Ectodermal cell (in vitro differentiated cells): Measurements from ENCODE around the gene CLCN4.

Source experiments
- H3K27ac ChIP-seq: 2 replicates; pipeline ENCODE4 v1.7.0; 2013; ENCODE audit warnings: mild to moderate bottlenecking, low read depth, low read length; ENCODE audit not compliant: insufficient read depth, poor library complexity, severe bottlenecking
- H3K27me3 ChIP-seq: 2 replicates; pipeline ENCODE4 v1.7.0; 2013; ENCODE audit warnings: mild to moderate bottlenecking, low read length; ENCODE audit not compliant: insufficient read depth, control insufficient read depth, poor library complexity, severe bottlenecking
- H3K36me3 ChIP-seq: one replicate; pipeline ENCODE4 v1.7.0; 2013; ENCODE audit warnings: low read length; ENCODE audit not compliant: control insufficient read depth, insufficient read depth
- H3K4me1 ChIP-seq: one replicate; pipeline ENCODE4 v1.7.0; 2013; ENCODE audit warnings: low read length; ENCODE audit not compliant: control insufficient read depth, insufficient read depth
- H3K4me3 ChIP-seq: 2 replicates; pipeline ENCODE4 v1.7.0; 2013; ENCODE audit warnings: low read depth, low read length, control low read depth; ENCODE audit not compliant: insufficient read depth
- H3K9me3 ChIP-seq: 2 replicates; pipeline ENCODE4 v1.7.0; 2013; ENCODE audit warnings: mild to moderate bottlenecking, low read length, moderate library complexity; ENCODE audit not compliant: control insufficient read depth
- WGBS, 2 experiments: methylation state at CpG; one replicate each; pipeline ENCODE4 v1.1.7; 2013; ENCODE audit warnings: missing lambda C conversion rate in 2 of 2; 5-methylcytosine and 5-hydroxymethylcytosine counted together

Gene CLCN4

GRCh38 chrX:10245886-10246285 is 89.1 kb downstream of the CLCN4 start:
- Histone ChIP-seq H3K4me3 (no peak overlapping the region), H3K4me1 (peaks cover 3% of the 10 kb centered on the region), H3K27me3 (no peaks in the 10 kb centered on the region), H3K36me3 (no peaks in the 10 kb centered on the region), H3K27ac (no peak overlapping the region), H3K9me3 (no peaks in the 10 kb centered on the region)
- WGBS, 2 experiments, result 94 to 99% methylated on average over 4 of the region's 4 CpGs

DNA sequence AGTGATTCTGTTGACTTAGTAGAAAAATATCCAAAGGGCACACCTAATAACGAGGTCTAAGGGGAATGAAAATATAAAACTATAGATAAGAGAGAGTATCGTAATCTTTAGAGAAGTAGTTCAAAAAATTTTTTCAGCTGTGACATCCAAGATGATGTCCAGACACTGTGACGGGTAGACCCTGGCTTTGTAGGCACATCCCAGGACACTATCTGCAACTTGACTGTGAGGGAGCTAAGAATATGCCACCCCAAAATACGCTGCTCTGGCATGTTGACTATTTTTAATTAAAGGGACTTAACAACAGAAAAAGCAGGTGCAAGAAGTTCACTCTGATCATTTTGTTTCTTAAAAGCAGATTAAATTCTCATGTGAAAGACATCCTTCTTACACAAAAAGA is 89.5 kb downstream of the CLCN4 start:
- Histone ChIP-seq H3K27ac (no peak overlapping the region), H3K36me3 (no peaks in the 10 kb centered on the region), H3K4me1 (peaks cover 3% of the 10 kb centered on the region), H3K9me3 (no peaks in the 10 kb centered on the region), H3K4me3 (no peak overlapping the region), H3K27me3 (no peaks in the 10 kb centered on the region)
- 96 to 99% methylated on average over 4 of the region's 4 CpGs for WGBS, 2 experiments

DNA sequence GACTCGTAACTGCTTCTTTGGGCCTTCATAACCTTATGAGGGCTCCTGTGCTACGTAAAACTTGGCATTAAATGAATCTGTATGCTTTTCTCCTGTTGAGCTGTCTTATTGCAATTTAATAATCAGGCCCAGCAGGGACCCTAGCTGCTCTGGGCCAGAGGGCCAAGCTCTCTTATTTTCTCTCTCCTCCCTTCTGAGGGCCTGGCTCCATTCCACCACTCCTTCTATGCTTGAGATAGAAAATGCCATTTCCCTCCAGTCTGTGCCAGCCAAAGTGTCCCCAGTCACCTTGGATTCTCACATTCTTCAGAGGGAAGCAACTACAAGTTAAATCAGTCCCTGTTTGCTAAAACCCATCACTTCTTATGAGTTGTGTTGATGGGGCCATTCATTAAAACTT is 90.1 kb downstream of the CLCN4 start:
- Histone ChIP-seq H3K27me3 (no peaks in the 10 kb centered on the region), H3K4me3 (no peak overlapping the region), H3K4me1 (peaks cover 3% of the 10 kb centered on the region), H3K36me3 (no peaks in the 10 kb centered on the region), H3K27ac (no peak overlapping the region), H3K9me3 (no peaks in the 10 kb centered on the region)
- WGBS, 2 experiments, result 87 to 95% methylated on average over 2 of the region's 2 CpGs

- Histone ChIP-seq H3K36me3 (no peaks in the 10 kb centered on the region), H3K4me3 (no peak overlapping the region), H3K9me3 (no peaks in the 10 kb centered on the region), H3K4me1 (no peaks in the 10 kb centered on the region), H3K27me3 (no peaks in the 10 kb centered on the region), H3K27ac (no peak overlapping the region)
- 83 to 94% methylated on average over 2 to 3 of the region's 3 CpGs for WGBS, 2 experiments
Observed at GRCh38 chrX:10254739-10255138, 98.0 kb downstream of the CLCN4 start.

- WGBS, 2 experiments, result 83 to 100% methylated on average over 1 of the region's 1 CpG
- no peaks in the 10 kb centered on the region for H3K9me3 ChIP-seq
- no peaks in the 10 kb centered on the region for H3K27me3 ChIP-seq
- H3K4me3 ChIP-seq, result no peak overlapping the region
- H3K27ac ChIP-seq, result no peak overlapping the region
- no peaks in the 10 kb centered on the region for H3K36me3 ChIP-seq
- H3K4me1 ChIP-seq, result no peaks in the 10 kb centered on the region
Observed at GRCh38 chrX:10259716-10260115, 102.9 kb downstream of the CLCN4 start.

DNA sequence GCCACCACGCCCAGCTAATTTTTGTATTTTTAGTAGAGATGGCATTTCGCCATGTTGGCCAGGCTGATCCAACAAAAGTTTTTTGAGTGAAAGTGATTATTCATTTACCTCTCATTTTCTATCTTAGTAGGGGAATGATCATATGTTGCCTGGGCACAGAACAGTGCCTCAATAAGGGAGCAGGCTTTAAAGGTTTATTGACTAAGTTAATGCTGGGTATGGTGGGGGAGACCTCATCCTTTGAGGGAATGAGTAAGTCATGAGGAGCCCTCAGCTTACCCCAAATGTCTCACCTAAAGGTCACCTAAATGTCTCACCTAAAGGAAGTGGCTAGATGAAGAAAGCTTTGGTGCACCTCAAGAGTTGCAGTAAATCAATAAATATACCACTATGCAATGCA is 109.0 kb downstream of the CLCN4 start:
- 71% methylated on average over 1 of the region's 2 CpGs; no CpG with 5 or more reads in 1 of the 2 experiments for WGBS, 2 experiments
- Histone ChIP-seq H3K9me3 (no peaks in the 10 kb centered on the region), H3K4me3 (no peak overlapping the region), H3K36me3 (no peaks in the 10 kb centered on the region), H3K27ac (no peak overlapping the region), H3K27me3 (no peaks in the 10 kb centered on the region), H3K4me1 (no peaks in the 10 kb centered on the region)

- WGBS, 2 experiments, result 97 to 100% methylated on average over 2 of the region's 2 CpGs
- H3K27ac ChIP-seq, result no peak overlapping the region
- no peaks in the 10 kb centered on the region for H3K9me3 ChIP-seq
- H3K27me3 ChIP-seq, result no peaks in the 10 kb centered on the region
- no peaks in the 10 kb centered on the region for H3K4me1 ChIP-seq
- no peak overlapping the region for H3K4me3 ChIP-seq
- no peaks in the 10 kb centered on the region for H3K36me3 ChIP-seq
Observed at GRCh38 chrX:10278716-10279115, 121.9 kb downstream of the CLCN4 start.

GRCh38 chrX:10280071-10280470 is 123.3 kb downstream of the CLCN4 start:
- no peaks in the 10 kb centered on the region for H3K9me3 ChIP-seq
- no peaks in the 10 kb centered on the region for H3K27me3 ChIP-seq
- H3K4me3 ChIP-seq, result no peak overlapping the region
- H3K27ac ChIP-seq, result no peak overlapping the region
- H3K4me1 ChIP-seq, result no peaks in the 10 kb centered on the region
- H3K36me3 ChIP-seq, result no peaks in the 10 kb centered on the region
- WGBS, 2 experiments, result 94 to 100% methylated on average over 2 of the region's 2 CpGs

DNA sequence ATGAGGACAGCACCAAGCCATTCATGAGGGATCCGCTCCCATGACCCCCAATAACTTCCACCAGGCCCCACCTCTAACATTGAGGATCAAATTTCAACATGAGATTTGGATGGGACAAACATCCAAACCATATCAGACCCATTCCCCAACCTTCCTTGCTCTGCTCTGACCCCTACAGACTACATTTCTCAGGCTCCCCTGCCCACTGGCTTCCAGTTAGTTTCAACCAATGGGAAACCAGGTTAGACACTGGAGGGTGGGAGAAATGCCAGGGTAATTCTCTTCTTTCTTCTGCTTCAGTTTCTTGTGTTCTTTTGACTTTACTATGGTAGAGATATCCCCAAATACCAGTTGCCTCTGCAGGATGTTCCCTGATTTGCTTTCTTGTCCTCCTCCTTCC is 125.7 kb downstream of the CLCN4 start:
- no peaks in the 10 kb centered on the region for H3K36me3 ChIP-seq
- no peak overlapping the region for H3K4me3 ChIP-seq
- H3K4me1 ChIP-seq, result no peaks in the 10 kb centered on the region
- no peaks in the 10 kb centered on the region for H3K9me3 ChIP-seq
- 94 to 100% methylated on average over 1 of the region's 1 CpG for WGBS, 2 experiments
- no peak overlapping the region for H3K27ac ChIP-seq
- no peaks in the 10 kb centered on the region for H3K27me3 ChIP-seq

DNA sequence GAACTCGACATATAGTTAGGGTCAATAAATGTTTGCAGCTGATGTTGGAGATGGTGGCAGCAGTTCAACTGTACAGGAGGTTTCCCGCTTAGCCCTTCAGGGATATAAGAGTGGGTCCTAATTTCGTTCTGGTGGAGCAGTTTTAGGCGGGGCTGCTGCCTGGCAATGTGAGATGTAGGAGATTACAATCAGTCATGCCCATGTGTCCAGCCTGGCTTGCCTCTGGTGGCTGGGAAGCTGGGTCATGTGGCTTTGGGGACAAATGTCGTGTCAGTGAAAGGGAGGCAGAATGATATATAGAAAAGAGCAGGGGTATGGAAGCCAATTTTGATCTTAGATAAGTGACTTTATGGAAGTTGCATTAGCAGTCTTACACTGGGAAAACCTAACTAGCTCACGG is 129.4 kb downstream of the CLCN4 start:
- Histone ChIP-seq H3K27ac (no peak overlapping the region), H3K4me1 (no peaks in the 10 kb centered on the region), H3K36me3 (no peaks in the 10 kb centered on the region), H3K4me3 (no peak overlapping the region), H3K9me3 (no peaks in the 10 kb centered on the region), H3K27me3 (no peaks in the 10 kb centered on the region)
- 94 to 97% methylated on average over 6 of the region's 6 CpGs for WGBS, 2 experiments
